GDM1 (cell line): ENCODE measurements around the gene ACTN4.

Source experiments
- DNase-seq: peaks from one replicate; lab custom pipeline; 2025; lab: John Stamatoyannopoulos, UW

Gene ACTN4

DNA sequence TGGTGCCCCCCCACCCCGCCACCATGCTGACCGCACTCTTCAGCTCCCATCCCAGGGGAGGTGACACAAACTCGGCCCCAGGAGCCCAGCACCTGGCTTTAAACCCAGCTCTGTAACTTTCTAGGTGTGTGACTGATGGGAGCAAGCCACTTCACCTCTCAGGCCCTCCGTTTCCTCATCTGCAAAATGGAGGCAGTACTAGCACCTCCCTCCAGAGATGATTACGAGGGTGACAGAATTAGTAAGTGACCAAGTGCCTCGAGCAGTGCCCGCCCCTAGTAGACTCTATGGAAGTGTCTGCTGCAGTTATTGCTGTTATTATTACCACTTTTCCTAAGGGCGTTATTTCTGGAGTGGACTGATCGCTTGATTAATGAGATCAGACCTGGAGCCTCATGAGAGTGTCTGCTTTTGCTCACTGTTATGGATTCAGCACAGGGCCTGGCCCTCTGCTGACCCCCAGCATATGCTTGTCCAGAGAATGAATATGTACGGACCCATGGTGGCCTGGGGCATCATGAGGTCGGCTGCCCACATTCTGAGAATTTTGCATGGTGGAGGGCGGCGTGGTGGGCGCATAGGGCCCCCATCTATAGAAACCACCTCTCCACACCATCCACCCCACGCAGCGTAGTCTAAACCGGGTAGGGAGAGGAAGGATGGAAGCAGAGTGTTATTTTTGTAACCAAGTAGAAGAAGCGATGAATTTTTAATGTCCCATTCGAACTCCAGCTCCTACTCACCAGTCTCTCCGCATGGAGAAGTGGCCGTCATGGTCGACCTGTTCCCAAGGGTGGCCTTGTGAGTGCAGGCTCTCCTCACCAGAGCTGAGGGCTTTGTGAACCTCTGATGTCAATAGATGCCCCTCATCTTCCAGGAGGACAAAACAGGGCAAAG, 48.6 kb downstream of the ACTN4 start:
- DNase-seq: no peak

DNA sequence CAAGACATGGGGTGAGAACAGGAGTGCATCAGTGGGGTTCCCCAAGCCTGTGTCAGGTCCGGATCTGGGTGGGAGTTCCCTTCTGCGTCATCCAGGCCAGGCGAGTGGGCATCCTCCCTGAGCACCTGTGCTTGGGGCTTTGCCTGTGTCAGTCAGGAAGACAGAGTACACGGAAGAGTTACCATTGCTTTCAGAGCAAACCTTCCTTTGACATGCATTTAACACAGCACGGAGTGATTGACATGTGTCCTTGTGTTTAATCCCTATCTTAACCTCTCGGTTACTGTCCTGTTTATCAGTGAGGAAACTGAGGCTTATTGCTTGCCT, 49.2 kb downstream of the ACTN4 start:
- no peak for DNase-seq

DNA sequence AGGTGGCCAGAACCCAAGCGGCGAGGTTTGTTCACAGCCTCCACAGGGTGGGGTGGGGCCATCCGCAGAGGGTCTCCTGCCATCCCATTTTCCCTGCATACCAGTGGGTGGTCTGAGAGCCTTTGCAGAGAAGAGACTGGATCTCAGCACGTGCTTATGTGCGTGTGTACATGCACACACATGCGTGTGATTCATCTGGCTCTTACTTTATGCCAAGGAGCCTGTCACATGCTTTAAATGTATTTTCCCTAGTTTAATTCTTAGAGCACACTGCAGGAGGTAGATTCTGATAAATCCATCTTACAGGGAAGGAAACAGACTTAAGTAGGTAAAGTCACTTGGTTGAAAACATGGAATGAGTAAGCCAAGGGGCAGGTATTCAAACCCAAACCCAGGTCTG, 49.7 kb downstream of the ACTN4 start:
- no peak for DNase-seq

DNA sequence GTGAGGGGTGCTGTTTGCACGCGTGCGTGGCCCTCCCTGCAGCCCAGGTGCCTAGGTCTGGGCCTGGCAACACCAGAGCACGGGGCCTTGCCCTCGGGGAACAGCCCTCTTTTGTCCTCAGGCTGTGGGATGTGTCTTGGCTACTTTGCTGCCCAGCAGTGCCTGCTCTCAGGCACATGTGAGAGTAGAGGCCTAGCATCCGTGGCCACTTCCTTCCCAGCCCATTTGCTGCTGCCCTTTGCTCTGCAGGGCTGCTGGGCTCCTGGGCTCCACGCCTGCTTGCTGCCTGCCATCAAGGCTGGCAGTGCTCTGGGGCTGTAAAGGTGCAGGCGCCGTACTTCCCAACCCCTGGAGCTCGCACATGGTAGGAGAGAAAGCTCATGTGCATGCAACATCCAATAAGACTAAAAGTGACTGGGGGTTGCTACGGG, 50.2 kb downstream of the ACTN4 start:
- no peak for DNase-seq

DNA sequence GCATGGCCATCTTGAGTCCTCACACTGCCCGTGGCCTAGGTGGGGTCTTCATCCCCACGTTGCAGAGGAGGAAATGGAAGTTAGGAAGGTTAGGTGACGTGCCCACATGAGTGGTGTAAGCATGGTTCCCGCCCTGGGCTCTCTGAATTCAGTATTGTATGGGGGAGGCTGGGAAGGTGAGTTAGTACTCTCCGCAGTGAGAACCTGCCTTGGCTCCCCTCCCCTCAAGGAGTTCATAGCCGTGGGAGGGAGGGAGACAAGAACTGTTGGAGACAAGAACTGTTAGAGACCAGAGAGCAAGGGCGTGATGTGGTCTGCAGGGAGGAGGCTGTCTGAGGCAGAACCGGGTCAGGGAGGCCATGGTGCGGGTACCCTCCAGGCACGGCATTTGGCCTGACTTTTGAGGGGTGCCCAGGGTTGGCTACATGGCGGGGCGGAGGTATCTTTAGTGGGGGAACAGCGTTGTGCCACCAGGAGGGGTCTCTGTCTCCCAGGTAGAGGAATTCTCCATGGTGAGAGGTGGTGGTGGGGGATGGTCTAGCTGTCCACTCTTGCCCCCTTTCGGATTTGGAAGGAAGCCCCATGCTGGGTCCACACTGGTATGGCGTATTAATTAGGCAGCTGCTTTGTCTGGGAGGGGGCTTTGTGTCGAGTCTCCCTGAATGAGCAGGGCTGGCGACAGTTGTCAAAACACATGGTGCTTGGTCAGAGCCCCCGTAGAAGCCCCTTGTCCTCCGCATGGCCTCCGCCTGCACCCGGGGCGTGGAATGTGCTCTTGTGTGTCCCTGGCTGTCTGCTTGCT, 51.0 kb downstream of the ACTN4 start:
- DNase-seq: no peak

DNA sequence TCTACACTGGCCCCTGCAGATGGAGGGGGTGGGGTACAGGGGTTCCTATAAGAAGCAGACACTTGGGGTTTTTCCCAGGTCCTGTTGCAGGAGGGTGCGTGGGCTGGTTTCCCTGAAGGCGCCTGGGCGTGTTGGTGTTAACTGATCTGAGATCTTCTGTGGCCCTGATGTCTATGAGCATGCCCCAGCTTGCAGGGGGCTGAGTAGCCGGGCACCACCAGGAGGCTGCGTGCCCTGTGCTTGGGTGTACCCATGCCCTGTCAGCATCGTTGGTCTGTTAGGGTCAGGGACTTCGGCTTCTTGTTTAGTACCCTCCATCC, 51.5 kb downstream of the ACTN4 start:
- DNase-seq: no peak

DNA sequence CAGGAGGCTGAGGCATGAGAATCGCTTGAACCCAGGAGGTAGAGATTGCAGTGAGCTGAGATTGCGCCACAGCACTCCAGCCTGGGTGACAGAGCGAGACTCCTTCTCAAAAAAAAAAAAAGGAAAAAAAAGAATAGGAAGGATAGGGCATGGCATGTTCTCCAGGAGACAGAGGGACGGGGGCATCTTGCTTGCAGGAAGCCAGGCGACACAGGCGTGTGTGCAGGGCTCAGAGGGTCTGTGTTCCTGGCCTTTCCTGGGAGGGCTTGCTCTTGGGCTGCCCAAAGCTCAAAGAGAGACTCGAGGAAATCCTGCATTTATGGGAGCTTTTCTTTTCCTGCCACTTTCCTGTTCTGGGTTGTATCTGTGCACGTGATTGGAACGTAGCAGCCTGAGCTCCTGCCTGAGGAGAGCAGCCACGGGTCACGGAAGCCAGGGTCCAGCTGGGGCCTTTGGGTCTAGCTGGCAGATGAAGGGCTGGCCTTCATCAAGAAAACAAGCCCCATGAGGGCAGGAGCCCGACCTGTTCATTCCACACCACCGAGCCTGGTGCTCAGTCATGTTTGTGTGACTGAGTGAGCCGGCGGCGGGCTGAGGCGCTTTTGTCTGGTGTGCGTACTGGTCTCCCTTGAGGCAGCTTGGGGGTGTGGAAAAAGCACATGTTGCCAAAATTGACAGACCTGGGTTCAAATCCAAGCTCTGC, 52.3 kb downstream of the ACTN4 start:
- DNase-seq: no peak

DNA sequence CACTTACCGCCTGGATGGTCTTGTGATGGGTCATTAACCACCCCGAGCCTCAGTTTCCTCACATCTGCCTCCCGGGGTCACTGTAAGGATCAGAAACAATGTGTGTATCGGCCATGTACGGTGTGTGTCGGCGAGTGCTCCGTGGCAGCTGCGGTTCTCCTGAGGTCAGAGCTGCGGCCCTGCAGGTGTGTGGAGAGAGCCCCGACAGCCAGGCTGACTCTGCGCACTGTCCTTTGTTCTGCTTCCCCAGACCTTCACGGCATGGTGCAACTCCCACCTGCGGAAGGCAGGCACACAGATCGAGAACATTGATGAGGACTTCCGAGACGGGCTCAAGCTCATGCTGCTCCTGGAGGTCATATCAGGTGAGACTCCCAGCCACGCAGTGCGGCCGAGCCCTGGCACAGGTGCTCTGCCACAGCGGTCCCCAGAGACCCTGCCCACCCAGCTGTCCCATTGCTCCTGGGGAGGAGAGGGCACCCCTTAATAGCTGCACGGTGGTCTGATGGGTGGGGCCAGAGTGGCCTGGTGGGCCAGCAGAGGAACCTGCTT, 53.0 kb downstream of the ACTN4 start:
- DNase-seq: no peak

DNA sequence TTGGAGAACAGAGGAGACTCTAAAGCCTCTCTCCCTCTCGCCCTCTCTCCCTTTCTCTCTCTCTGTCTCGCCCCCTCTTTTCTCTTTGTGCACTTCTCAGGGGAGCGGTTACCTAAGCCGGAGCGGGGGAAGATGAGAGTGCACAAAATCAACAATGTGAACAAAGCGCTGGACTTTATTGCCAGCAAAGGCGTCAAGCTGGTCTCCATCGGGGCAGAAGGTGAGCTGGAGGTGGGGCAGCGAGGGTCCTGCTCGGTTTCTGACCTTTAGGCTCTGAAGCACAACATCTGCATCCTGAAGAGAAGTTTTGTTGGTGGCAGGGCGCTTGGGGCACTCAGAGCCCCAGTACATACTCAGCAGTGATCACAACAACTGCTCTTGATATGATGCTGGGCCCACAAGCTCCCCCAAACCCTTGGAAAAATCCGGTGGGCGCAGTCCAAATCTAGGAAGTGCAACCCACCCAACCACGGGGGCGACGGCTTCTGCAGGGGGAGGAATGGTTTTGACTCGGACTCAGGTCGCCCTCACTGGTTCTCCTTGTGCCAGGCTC, 53.5 kb downstream of the ACTN4 start:
- no peak for DNase-seq

DNA sequence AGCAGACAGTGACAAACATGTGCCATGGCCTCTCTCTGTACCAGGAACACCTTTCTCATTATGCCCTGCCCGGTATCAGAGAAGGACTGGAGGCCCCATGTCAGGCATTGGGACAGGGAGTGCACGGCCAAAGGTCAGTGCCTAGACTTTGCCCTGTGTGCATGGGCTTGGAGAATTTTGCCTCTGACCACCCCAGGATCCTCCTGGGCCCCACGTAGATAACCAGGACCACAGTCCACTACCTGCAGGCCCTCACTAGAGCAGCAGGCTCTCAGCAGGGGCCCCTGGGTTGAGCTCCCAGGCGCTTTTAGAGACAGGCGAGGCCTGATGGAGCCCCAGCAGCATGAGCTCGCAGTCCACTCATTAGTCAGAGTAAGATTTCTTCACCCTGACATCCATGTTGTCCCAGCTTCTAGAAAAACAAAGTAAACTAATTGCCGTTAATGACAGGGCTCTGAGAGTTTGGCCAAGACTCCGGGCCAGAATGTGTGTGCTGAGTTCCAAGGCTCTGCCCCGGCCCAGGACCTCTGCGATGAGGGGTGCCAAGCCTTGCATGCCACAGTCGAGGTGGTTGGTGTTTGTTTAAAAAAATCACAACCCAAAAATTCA, 54.1 kb downstream of the ACTN4 start:
- no peak for DNase-seq

DNA sequence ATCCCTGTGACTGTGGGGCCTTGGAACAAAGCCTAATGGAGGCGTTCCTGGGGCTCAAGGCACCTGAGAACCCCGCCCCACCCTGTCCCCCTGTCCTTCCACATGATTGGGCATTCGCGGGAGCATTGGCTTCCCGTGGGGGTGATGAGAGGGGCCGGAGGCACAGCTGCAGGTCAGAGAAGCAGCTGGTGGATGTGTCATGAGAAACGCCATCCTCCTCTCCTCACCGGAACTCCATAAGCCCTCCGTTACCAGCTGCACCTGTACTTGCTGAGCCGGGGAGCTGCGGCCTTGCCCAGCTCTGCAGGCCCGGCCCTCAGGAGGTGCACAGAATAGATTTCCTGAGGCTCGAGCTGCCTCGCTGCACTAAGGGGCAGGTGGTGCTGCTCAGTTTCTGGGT, 54.8 kb downstream of the ACTN4 start:
- DNase-seq: no peak

DNA sequence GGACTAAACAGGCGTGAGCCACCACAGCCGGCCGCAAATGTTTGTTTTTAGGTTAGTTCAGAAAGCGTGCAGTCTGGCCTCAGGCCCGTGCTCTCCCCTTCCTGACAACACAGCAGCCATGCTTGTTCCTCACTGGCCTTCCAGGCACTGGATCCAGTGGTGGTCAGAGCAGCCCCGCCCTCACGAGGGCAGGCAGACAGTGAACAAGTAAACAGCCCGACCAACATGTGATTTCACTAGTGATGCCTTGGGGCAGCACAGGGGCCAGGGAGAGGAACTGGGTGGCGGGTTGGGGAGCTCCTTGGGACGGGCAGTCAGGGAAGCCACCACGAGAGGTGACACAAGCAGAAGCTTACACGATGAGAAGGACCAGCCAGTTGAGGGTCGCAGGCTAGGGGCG, 56.1 kb downstream of the ACTN4 start:
- no peak for DNase-seq

DNA sequence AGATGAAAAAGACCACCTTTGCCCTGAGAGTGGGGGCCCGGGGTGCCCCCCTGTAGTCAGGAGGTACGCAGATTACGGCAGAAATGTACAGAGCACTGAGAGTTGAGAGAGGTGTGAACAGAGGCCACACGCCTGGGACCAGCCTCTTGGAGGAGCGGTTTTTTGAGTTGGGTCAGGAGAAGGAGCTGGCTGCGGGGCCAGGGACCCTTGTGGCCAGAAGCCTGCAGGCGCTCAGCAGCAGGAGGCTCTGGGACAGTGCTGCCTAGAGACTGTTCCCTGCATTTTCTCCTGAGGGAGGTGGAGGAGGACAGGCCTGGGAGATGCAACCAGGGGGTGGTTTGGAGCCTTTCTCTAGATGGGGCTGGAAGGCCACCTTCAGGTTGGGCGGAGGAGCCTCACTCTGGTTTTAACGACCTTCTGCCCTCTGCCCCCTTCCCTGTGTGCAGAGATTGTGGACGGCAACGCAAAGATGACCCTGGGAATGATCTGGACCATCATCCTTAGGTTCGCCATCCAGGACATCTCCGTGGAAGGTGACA, 57.1 kb downstream of the ACTN4 start:
- DNase-seq: no peak

DNA sequence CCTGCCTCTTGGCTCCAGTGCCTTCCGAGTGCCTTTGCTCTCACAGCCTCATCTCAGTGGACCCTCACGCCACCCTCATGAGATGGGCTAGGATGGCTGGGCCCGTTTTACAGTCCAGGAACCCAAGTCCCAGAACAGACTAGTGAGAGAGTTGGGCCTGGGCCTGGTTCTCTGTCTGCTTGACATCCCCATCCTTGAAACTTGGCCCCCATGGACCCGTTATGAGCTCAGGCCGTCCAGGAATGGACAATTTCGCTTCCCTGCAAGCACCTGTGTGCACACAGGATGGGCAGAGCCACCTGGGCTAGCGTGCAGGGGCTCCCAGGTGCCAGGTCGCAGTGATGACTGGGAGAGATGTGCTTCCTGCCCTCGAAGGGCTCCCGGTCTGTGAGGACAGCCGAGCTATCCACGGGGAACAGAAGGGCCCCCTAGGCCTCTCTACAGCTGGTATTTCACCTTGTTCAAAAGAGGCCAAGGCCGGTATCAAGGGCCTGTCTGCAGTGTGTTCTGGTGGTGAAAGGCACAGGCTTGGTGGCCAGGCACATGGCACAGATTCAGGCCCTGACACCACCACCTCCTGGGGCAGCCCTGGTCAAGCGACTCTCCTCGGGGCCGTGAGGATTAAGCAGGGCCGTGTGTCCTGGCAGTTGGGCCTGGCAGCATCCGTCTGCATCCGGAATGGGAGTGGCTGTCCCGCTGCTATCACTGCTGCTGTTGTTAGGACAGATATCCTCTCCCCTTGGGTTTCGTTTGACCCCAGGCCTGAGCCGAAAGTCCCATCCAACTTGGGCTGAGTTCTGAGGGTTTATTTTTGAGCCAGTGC, 58.0 kb downstream of the ACTN4 start:
- no peak for DNase-seq

DNA sequence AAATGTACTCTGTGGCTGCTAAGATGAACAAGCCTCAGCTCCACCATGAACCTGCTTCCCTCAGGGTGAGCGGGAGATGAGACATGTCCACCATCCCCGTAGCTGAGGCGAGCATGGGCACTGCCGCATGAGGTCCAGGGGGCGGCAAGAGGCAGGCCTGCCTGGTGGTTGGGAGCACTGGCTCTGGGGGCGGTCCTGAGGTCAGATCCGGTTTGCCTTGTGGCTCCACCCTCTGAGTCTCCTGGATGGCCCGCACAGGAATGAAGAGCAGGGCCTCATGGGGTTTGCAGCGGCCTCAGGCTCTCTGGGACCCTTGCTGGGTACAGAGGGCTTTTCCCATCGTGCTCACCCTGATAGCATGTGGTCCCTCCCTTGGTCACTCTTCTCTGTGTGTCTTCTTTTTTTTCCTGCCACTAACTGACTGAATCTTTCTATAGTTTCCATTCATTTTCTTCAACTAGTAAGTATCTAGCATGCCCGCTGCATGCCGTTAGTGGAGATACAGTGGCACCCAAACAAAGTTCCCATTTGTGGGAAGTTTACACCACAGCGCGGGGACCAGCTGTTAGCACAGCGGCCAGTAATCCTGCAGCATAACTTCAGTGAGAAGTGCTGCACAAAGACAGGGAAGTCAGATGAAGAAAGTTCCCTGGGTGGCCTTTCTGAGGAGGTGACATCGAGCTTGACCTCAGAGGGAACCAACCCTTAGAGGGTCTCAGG, 59.5 kb downstream of the ACTN4 start:
- no peak for DNase-seq

DNA sequence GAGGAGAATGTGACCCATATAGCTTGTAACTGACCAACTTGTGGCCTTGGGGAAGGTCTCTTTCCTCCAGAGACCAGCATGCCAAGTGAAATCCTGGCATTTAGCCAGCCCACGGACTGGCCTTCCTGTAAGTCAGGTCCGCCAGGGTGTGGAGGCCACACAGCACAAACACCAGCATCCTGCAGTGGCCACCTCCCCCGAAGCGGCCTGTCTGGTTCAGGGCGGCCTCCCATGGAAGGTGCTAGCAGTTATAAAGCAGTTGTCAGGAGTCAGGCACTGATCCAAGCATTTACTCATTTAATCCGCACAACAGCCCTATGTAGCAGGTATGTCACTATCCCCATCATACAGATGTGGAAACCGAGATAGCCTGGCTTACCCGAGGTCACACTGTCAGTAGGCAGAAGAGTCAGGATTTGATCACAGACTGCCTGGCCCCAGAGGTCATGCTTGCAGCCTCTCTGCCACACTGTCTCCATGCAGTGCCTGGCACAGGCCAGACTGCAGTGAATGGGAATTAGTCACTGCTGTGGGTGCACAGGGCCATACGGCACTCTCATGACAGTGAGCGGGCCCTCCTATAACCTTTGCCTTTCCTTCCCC, 60.2 kb downstream of the ACTN4 start:
- no peak for DNase-seq

DNA sequence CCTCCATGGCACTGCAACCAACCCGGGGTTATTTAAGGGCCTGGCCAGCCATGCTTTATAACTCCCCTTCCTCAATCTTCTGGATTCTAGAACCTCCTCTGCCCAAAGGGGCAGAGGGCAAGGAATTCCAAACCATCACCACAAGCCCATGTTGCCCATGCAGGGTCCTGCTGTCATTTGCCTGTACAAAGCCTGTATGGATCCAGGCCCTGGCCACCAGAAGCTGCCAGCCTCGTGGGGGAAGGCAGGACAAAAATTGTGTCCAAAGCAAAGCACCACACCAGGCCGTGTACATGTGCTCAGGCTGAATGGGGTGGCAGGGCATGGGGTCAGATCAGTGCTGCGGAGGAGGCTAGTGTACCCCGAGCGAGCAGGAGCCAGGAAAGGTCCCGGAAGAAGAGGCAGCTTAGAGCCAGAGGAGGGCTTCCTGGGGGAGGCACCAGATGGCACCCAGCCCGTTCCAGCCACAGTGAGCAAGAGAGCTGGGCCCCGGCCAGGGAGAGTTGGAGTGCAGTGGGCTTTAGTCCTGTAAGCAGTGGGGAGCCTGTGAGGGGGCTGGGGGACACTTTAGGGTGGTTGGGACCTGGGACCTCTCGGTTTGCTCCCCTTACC, 61.1 kb downstream of the ACTN4 start:
- no peak for DNase-seq

DNA sequence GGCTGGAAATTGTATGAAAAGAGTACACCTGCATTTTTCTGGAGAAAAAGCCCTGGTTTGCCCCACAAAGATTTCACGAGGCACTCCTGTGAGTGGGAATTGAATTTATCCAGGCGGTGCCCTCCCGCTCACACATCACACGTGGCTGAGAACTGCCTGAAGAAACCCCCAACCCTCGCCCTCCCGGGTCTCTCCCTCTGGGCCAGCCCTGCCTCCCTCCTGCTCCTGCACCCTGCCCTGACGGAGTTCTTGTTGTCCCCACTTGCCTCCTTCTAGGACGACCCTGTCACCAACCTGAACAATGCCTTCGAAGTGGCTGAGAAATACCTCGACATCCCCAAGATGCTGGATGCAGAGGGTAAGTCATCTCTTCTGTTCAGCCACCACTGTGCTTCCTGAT, 61.7 kb downstream of the ACTN4 start:
- DNase-seq: no peak
